HepG2 (cell line): ENCODE results near the gene VSIG10L. TPM values are rescaled to one million over a fixed set of nuclear protein-coding genes. Genes with fewer than 3 reads are reported as not detected.

Experiments used
- ATF1 ChIP-seq: IDR thresholded peaks from 2 replicates; pipeline ENCODE4 v1.6.1; 2016; ENCODE audit warnings: mild to moderate bottlenecking, control low read depth
- ATF7-NPFF ChIP-seq: sonication (generic); formaldehyde crosslinking; IDR thresholded peaks from 2 replicates; pipeline ENCODE4 v1.8.1; 2023; ENCODE audit warnings: mild to moderate bottlenecking, low read depth, missing genetic modification reagents, moderate library complexity
- BORCS8-MEF2B ChIP-seq: sonication (generic); formaldehyde crosslinking; IDR thresholded peaks from 2 replicates; pipeline ENCODE4 v1.8.0; 2022; ENCODE audit warnings: mild to moderate bottlenecking, missing genetic modification reagents
- CBX2 ChIP-seq, 2 experiments: fragments of 200-600 bp in 1 of 2; sonication (generic); formaldehyde crosslinking in 1 of 2; IDR thresholded peaks; 2 replicates each; pipeline versions ENCODE4 v1.7.0 to v1.8.1; 2018 to 2022; ENCODE audit warnings: low read depth in 2 of 2, low read length in 1 of 2, mild to moderate bottlenecking in 1 of 2, missing genetic modification reagents in 1 of 2
- JUN ChIP-seq: sonication (generic); formaldehyde crosslinking; IDR thresholded peaks from 2 replicates; pipeline ENCODE4 v1.4.0; 2020; ENCODE audit warnings: mild to moderate bottlenecking, missing genetic modification reagents
- KDM6A ChIP-seq: IDR thresholded peaks from 2 replicates; pipeline ENCODE4 v1.6.1; 2016; ENCODE audit warnings: low read depth
- KLF9 ChIP-seq: IDR thresholded peaks from 2 replicates; pipeline ENCODE4 v1.6.1; 2016; ENCODE audit warnings: low read depth
- MAX ChIP-seq: IDR thresholded peaks from 2 replicates; pipeline ENCODE4 v1.6.1; 2012; ENCODE audit warnings: inconsistent platforms
- PHF20 ChIP-seq: sonication (generic); formaldehyde crosslinking; IDR thresholded peaks from 2 replicates; pipeline ENCODE4 v1.5.0; 2020; ENCODE audit warnings: mild to moderate bottlenecking, missing genetic modification reagents
- REPIN1 ChIP-seq: sonication (generic); formaldehyde crosslinking; IDR thresholded peaks from 2 replicates; pipeline ENCODE4 v1.8.0; 2022; ENCODE audit warnings: missing genetic modification reagents, low read depth, mild to moderate bottlenecking, borderline replicate concordance
- SATB2 ChIP-seq: sonication (generic); formaldehyde crosslinking; IDR thresholded peaks from 2 replicates; pipeline ENCODE4 v1.5.0; 2020; ENCODE audit warnings: missing genetic modification reagents
- TARDBP ChIP-seq: sonication (generic); formaldehyde crosslinking; IDR thresholded peaks from 2 replicates; pipeline ENCODE4 v1.8.0; 2022; ENCODE audit warnings: mild to moderate bottlenecking, missing genetic modification reagents
- UBTF ChIP-seq: sonication (generic); formaldehyde crosslinking; IDR thresholded peaks from 2 replicates; pipeline ENCODE4 v1.4.0; 2020; ENCODE audit warnings: mild to moderate bottlenecking, missing genetic modification reagents
- ZBTB21 ChIP-seq: sonication (generic); formaldehyde crosslinking; IDR thresholded peaks from 2 replicates; pipeline ENCODE4 v1.4.0; 2020; ENCODE audit warnings: missing genetic modification reagents
- ZBTB42 ChIP-seq: sonication (generic); formaldehyde crosslinking; IDR thresholded peaks from 2 replicates; pipeline ENCODE4 v1.5.0; 2020; ENCODE audit warnings: mild to moderate bottlenecking, missing genetic modification reagents
- ZFP36L2 ChIP-seq: sonication (generic); formaldehyde crosslinking; IDR thresholded peaks from 2 replicates; pipeline ENCODE4 v1.4.0; 2020; ENCODE audit warnings: missing genetic modification reagents
- ZNF235 ChIP-seq: sonication (generic); formaldehyde crosslinking; IDR thresholded peaks from 2 replicates; pipeline ENCODE4 v1.8.1; 2023; ENCODE audit warnings: mild to moderate bottlenecking, missing genetic modification reagents, borderline replicate concordance
- ZNF549 ChIP-seq: sonication (generic); formaldehyde crosslinking; IDR thresholded peaks from 2 replicates; pipeline ENCODE4 v1.5.0; 2020; ENCODE audit warnings: missing genetic modification reagents
- ZNF569 ChIP-seq: sonication (generic); formaldehyde crosslinking; IDR thresholded peaks from 2 replicates; pipeline ENCODE4 v1.5.0; 2020; ENCODE audit warnings: mild to moderate bottlenecking, missing genetic modification reagents, moderate library complexity, borderline replicate concordance
- ZNF7 ChIP-seq: IDR thresholded peaks from 2 replicates; pipeline ENCODE4 v1.6.1; 2016; ENCODE audit warnings: missing biosample characterization, missing genetic modification reagents
- ZNF749 ChIP-seq: sonication (generic); formaldehyde crosslinking; IDR thresholded peaks from 2 replicates; pipeline ENCODE4 v1.8.0; 2022; ENCODE audit warnings: mild to moderate bottlenecking, missing genetic modification reagents, moderate library complexity, borderline replicate concordance
- ZNF879 ChIP-seq: sonication (generic); formaldehyde crosslinking; IDR thresholded peaks from 2 replicates; pipeline ENCODE4 v1.8.1; 2023; ENCODE audit warnings: missing genetic modification reagents
- ZSCAN20 ChIP-seq: sonication (generic); formaldehyde crosslinking; IDR thresholded peaks from 2 replicates; pipeline ENCODE4 v1.4.0; 2020; ENCODE audit warnings: missing genetic modification reagents, mild to moderate bottlenecking, borderline replicate concordance
- polyA plus RNA-seq, 8 experiments: library from polyadenylated mRNA; depleted of rRNA in 3 of 8; stranded (reverse) in 7 of 8; unstranded in 1 of 8; fragments of >200 nt; fragmentation: Illumina TruSeq in 4 of 8; extraction: Trizol in 4 of 8; gene quantifications; 2 replicates each; pipeline versions ENCODE4 v1.2.1 to v1.2.3, GENCODE V29; 2011 to 2016; ENCODE audit warnings: low read depth in 4 of 8, missing spikeins in 1 of 8, mixed read lengths in 1 of 8; ENCODE audit not compliant: insufficient read depth in 1 of 8
- total RNA-seq, 5 experiments: library from RNA; depleted of rRNA; stranded (reverse); fragments of >200 nt; fragmentation: Illumina TruSeq; extraction: Trizol; gene quantifications; 2 replicates each; pipeline ENCODE4 v1.2.3, GENCODE V29; 2016; ENCODE audit warnings: low read depth in 1 of 5
- TF ChIP-seq, protein P1 (sequence below): sonication (generic); formaldehyde crosslinking; conservative IDR thresholded peaks from 2 replicates; pipeline ENCODE4 v1.4.0; 2020; ENCODE audit warnings: missing genetic modification reagents
- TF ChIP-seq, protein P2 (sequence below): sonication (generic); formaldehyde crosslinking; IDR thresholded peaks from 2 replicates; pipeline ENCODE4 v1.4.0; 2020; ENCODE audit warnings: missing genetic modification reagents
- TF ChIP-seq, protein P3 (sequence below): sonication (generic); formaldehyde crosslinking; IDR thresholded peaks from 2 replicates; pipeline ENCODE4 v1.4.0; 2020; ENCODE audit warnings: missing genetic modification reagents

VSIG10L gene
- total and polyA plus RNA-seq, 2 of the 13 experiments (the other 11 are each of a cell fraction or from before 2014, with no cell fraction given), result 2.7 to 8.5 TPM

DNA sequence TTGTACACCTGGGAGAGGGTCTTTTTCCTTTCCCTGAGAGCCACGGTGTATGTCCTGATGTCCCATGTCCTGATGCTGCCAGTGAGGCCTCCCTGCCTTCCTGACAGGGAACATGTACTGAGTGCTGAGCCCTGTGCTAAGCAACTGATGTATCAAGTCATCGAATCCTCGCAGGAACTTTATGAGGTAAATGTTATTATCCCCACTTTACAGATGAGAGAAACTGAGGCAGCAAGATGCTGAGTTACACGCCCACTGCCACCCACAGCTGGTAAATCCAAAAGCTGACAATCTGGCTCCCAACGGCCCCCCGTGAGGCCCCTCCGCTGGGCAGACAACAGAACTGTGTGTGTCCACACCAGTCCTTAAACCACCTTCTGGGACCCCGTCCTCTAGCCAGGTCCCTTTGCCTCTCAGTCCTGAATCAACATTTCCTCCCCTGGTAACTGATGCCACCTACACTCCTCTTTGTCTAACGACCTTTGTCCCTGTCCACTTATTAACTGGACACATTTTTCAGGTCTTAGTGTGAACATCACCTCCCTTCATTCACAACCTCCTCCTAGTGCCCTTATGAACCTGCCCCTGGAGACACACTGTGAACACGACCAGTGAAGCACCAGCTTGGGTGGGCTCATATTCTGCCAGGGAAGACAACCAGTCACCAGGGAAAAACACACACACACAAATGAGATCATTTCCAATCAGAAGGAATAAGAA, 5.4 kb upstream of the VSIG10L start (continued):
- TF ChIP-seq, protein P1, sequence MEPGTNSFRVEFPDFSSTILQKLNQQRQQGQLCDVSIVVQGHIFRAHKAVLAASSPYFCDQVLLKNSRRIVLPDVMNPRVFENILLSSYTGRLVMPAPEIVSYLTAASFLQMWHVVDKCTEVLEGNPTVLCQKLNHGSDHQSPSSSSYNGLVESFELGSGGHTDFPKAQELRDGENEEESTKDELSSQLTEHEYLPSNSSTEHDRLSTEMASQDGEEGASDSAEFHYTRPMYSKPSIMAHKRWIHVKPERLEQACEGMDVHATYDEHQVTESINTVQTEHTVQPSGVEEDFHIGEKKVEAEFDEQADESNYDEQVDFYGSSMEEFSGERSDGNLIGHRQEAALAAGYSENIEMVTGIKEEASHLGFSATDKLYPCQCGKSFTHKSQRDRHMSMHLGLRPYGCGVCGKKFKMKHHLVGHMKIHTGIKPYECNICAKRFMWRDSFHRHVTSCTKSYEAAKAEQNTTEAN (CRISPR knock-in tag), result peak; percentile 74; the same call in 1 of the 2 replicates
- no peak for TF ChIP-seq ZNF749 (CRISPR knock-in tag)
- TF ChIP-seq JUN (CRISPR knock-in tag), result no peak
- TF ChIP-seq UBTF (CRISPR knock-in tag), result no peak
- TF ChIP-seq ZSCAN20 (CRISPR knock-in tag), result no peak
- 0 out of 2 replicates have a peak, but pooled peaks have one; percentile 35 for TF ChIP-seq KDM6A (CRISPR knock-in tag)
- no peak for TF ChIP-seq MAX
- no peak for TF ChIP-seq BORCS8-MEF2B (CRISPR knock-in tag)
- no peak for TF ChIP-seq ZBTB42 (CRISPR knock-in tag)
- no peak for TF ChIP-seq SATB2 (CRISPR knock-in tag)
- no peak for TF ChIP-seq ZBTB21
- TF ChIP-seq PHF20 (CRISPR knock-in tag), result no peak
- no peak for TF ChIP-seq REPIN1 (CRISPR knock-in tag)
- TF ChIP-seq ZFP36L2 (CRISPR knock-in tag), result no peak
- TF ChIP-seq TARDBP (CRISPR knock-in tag), result peak; percentile 42
- TF ChIP-seq KLF9 (CRISPR knock-in tag), result no peak
- TF ChIP-seq, protein P2, sequence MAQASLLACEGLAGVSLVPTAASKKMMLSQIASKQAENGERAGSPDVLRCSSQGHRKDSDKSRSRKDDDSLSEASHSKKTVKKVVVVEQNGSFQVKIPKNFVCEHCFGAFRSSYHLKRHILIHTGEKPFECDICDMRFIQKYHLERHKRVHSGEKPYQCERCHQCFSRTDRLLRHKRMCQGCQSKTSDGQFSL (CRISPR knock-in tag), result 0 out of 2 replicates have a peak, but pooled peaks have one; percentile 22
- no peak for TF ChIP-seq CBX2 (IDR thresholded peaks at IDR 0.05; ENCODE audit: low read depth, low read length)
- TF ChIP-seq CBX2 (CRISPR knock-in tag; IDR thresholded peaks at IDR 0.05; ENCODE audit: low read depth), result no peak
- no peak for TF ChIP-seq ZNF569 (CRISPR knock-in tag)
- TF ChIP-seq ATF7-NPFF (CRISPR knock-in tag), result 0 out of 2 replicates have a peak, but pooled peaks have one; percentile 31
- TF ChIP-seq ATF1, result no peak
- no peak for TF ChIP-seq ZNF879 (CRISPR knock-in tag)
- TF ChIP-seq ZNF235, result no peak
- TF ChIP-seq, protein P3, sequence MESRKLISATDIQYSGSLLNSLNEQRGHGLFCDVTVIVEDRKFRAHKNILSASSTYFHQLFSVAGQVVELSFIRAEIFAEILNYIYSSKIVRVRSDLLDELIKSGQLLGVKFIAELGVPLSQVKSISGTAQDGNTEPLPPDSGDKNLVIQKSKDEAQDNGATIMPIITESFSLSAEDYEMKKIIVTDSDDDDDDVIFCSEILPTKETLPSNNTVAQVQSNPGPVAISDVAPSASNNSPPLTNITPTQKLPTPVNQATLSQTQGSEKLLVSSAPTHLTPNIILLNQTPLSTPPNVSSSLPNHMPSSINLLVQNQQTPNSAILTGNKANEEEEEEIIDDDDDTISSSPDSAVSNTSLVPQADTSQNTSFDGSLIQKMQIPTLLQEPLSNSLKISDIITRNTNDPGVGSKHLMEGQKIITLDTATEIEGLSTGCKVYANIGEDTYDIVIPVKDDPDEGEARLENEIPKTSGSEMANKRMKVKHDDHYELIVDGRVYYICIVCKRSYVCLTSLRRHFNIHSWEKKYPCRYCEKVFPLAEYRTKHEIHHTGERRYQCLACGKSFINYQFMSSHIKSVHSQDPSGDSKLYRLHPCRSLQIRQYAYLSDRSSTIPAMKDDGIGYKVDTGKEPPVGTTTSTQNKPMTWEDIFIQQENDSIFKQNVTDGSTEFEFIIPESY (CRISPR knock-in tag), result no peak
- TF ChIP-seq ZNF549 (CRISPR knock-in tag), result peak; percentile 88; the same call in 1 of the 2 replicates
- no peak for TF ChIP-seq ZNF7
